ENCODE measurements around the gene CISH.

DNA sequence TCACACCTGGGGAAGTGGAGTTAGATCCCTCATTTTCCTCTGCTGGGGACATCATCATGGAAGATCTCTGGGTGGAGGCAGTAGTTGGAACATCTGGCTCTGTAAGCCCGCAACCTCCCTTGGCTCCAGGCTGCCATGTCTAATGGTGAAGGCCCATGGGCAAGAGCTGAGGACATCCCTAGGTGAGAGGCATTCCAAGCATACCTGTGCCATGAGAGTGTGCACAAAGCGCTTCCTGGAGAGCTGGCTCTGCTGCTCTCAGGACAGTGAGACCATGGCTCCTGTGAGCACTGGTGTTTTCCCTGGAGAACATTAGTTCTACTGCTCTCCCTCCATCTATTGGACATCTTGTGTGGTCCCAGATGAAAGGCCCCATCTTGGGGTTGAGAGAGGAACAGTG is 13.1 kb upstream of the CISH start:
- TF ChIP-seq, protein P1, sequence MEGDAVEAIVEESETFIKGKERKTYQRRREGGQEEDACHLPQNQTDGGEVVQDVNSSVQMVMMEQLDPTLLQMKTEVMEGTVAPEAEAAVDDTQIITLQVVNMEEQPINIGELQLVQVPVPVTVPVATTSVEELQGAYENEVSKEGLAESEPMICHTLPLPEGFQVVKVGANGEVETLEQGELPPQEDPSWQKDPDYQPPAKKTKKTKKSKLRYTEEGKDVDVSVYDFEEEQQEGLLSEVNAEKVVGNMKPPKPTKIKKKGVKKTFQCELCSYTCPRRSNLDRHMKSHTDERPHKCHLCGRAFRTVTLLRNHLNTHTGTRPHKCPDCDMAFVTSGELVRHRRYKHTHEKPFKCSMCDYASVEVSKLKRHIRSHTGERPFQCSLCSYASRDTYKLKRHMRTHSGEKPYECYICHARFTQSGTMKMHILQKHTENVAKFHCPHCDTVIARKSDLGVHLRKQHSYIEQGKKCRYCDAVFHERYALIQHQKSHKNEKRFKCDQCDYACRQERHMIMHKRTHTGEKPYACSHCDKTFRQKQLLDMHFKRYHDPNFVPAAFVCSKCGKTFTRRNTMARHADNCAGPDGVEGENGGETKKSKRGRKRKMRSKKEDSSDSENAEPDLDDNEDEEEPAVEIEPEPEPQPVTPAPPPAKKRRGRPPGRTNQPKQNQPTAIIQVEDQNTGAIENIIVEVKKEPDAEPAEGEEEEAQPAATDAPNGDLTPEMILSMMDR (IDR thresholded peaks at IDR 0.05 in 4 of 5, conservative IDR thresholded peaks at IDR 0.05 in 1 of 5), result no peak
- no peak for TF ChIP-seq POLR2A (IDR thresholded peaks at IDR 0.05)
